Suprapubic skin (tissue), 4 donors: ENCODE data around the gene DPYSL5.

Source experiments
- POLR2A ChIP-seq, 2 donors: fragments of 450-650 bp; IDR thresholded peaks; one replicate each; pipeline ENCODE4 v1.6.1; 2017; ENCODE audit warnings: antibody characterized with exemption in 2 of 2, mild to moderate bottlenecking in 2 of 2, moderate library complexity in 2 of 2
- POLR2AphosphoS5 ChIP-seq, 3 donors: sonication (generic); formaldehyde crosslinking; IDR thresholded peaks; one replicate each; pipeline ENCODE4 v1.6.1; 2017; ENCODE audit warnings: antibody characterized with exemption in 3 of 3
- TF ChIP-seq, protein P1 (sequence below), 2 donors: fragments of 200-600 bp in 1 of 2; fragments of 450-650 bp in 1 of 2; sonication (generic) in 1 of 2; IDR thresholded peaks; one replicate each; pipeline ENCODE4 v1.5.1; 2016 to 2019; ENCODE audit warnings: antibody characterized with exemption in 2 of 2, mild to moderate bottlenecking in 1 of 2, moderate library complexity in 1 of 2

- TF ChIP-seq POLR2AphosphoS5 (IDR thresholded peaks at IDR 0.05) (no peak), POLR2A (IDR thresholded peaks at IDR 0.05) (no peak)
- TF ChIP-seq, protein P1, sequence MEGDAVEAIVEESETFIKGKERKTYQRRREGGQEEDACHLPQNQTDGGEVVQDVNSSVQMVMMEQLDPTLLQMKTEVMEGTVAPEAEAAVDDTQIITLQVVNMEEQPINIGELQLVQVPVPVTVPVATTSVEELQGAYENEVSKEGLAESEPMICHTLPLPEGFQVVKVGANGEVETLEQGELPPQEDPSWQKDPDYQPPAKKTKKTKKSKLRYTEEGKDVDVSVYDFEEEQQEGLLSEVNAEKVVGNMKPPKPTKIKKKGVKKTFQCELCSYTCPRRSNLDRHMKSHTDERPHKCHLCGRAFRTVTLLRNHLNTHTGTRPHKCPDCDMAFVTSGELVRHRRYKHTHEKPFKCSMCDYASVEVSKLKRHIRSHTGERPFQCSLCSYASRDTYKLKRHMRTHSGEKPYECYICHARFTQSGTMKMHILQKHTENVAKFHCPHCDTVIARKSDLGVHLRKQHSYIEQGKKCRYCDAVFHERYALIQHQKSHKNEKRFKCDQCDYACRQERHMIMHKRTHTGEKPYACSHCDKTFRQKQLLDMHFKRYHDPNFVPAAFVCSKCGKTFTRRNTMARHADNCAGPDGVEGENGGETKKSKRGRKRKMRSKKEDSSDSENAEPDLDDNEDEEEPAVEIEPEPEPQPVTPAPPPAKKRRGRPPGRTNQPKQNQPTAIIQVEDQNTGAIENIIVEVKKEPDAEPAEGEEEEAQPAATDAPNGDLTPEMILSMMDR (IDR thresholded peaks at IDR 0.05): no peak
Observed at GRCh38 chr2:26934985-26935384, 87.1 kb downstream of the DPYSL5 start.
